Testis (tissue), 2 donors: ENCODE measurements around the gene VPS11.

Experiments used
- POLR2A ChIP-seq: fragments of 450-650 bp; IDR thresholded peaks from one replicate; pipeline ENCODE4 v1.6.1; 2017; ENCODE audit warnings: antibody characterized with exemption, mild to moderate bottlenecking, moderate library complexity
- TF ChIP-seq, protein P1 (sequence below), 3 experiments: fragments of 450-650 bp in 2 of 3; fragments of 200-600 bp in 1 of 3; sonication (generic) in 1 of 3; IDR thresholded peaks; one replicate each; pipeline ENCODE4 v1.5.1; 2016 to 2019; ENCODE audit warnings: antibody characterized with exemption in 3 of 3, mild to moderate bottlenecking in 2 of 3, moderate library complexity in 1 of 3

- TF ChIP-seq POLR2A: no peak
- TF ChIP-seq, protein P1, sequence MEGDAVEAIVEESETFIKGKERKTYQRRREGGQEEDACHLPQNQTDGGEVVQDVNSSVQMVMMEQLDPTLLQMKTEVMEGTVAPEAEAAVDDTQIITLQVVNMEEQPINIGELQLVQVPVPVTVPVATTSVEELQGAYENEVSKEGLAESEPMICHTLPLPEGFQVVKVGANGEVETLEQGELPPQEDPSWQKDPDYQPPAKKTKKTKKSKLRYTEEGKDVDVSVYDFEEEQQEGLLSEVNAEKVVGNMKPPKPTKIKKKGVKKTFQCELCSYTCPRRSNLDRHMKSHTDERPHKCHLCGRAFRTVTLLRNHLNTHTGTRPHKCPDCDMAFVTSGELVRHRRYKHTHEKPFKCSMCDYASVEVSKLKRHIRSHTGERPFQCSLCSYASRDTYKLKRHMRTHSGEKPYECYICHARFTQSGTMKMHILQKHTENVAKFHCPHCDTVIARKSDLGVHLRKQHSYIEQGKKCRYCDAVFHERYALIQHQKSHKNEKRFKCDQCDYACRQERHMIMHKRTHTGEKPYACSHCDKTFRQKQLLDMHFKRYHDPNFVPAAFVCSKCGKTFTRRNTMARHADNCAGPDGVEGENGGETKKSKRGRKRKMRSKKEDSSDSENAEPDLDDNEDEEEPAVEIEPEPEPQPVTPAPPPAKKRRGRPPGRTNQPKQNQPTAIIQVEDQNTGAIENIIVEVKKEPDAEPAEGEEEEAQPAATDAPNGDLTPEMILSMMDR (IDR thresholded peaks at IDR 0.05): no peak
Measured at GRCh38 chr11:119062779-119063178, 4.8 kb upstream of the VPS11 start.
